HUDEP-2 (cell line): ENCODE data around the gene ATP2C1.

ENCODE experiments used
- DNase-seq, 76 experiments: peaks; one replicate each; lab custom pipeline; 2025; ENCODE audit not compliant: unreplicated experiment in 76 of 76; lab: John Stamatoyannopoulos, UW

The ATP2C1 gene

GRCh38 chr3:130933801-130934345 is 40.0 kb downstream of the ATP2C1 start:
- DNase-seq = no peak

- no peak for DNase-seq
Observed at GRCh38 chr3:130934442-130935089, 40.7 kb downstream of the ATP2C1 start.

DNA sequence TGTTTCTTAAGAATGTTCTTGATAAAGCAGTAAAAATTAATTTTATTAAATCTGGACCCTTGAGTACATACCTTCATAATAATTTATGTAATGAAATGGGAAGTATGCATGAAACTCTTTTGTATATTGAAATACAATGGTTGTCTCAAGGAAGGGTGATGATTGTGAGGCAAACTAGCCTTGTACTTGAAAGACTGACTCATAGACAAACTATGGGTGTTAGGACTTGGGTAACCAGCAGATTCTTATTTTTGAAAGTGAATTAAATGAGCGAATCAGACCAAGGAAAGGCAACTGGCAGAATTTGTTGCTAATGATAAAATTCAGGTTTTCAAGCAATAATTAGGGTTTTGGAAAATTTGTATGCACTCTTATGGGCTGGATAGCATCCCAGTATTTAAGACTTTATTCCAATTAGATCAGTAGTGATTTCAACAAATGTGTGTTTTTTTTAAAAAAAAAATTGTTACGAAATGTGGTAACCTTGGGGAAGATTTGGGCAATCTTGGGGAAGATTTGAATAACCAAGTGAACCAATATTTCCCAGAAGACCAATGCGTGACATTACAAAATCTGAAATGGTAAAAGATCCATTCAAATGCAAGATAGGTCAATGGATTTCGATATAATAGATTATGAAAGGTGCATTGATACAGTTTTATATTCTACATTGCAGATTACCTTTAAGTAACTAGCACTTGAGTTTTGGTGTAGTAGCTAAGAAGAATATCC is 42.0 kb downstream of the ATP2C1 start:
- DNase-seq = no peak

DNA sequence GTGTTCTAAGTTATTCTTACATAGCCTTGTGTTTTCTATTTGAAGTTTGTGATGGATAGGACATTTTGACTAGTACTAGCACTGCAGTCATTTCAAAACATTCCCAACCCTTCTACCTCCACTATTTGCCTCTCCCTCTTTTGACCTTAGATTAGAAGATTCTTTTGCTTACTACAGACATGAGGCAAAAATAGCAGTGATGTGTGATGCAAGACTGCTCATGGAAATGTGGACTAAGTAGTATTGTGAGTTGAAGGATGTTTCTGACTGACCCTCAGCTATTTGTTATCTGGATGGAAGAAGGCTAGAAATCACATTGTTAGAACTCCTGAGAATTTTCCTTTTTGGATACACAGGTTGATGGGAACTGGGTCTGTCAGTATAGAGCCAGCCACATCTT is 45.9 kb downstream of the ATP2C1 start:
- DNase-seq = no peak

GRCh38 chr3:130941793-130942192 is 47.9 kb downstream of the ATP2C1 start:
- DNase-seq = no peak

DNA sequence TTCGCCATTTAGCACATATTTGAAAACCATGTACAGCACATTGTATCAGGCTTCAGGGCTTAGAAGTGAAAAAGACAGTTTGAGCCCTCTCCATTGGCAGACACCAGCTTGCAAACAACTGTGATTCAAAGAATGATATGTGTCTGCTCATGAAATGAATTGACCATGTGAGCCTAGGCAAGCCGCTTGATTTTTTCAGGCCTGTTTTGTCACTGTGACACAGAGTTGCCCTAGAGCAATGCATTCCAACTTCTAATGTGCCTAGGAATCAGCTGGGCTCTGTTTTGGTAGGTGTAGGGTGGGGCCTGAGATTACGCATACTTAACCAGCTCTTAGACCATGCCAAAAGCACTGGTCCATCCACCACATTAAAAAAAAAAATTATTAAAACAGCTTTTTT is 53.0 kb downstream of the ATP2C1 start:
- no peak for DNase-seq

GRCh38 chr3:130948001-130948773 is 54.3 kb downstream of the ATP2C1 start:
- no peak for DNase-seq

- no peak for DNase-seq
Observed at GRCh38 chr3:130948929-130949328, 55.0 kb downstream of the ATP2C1 start.

GRCh38 chr3:130950124-130950523 is 56.2 kb downstream of the ATP2C1 start:
- no peak for DNase-seq

DNA sequence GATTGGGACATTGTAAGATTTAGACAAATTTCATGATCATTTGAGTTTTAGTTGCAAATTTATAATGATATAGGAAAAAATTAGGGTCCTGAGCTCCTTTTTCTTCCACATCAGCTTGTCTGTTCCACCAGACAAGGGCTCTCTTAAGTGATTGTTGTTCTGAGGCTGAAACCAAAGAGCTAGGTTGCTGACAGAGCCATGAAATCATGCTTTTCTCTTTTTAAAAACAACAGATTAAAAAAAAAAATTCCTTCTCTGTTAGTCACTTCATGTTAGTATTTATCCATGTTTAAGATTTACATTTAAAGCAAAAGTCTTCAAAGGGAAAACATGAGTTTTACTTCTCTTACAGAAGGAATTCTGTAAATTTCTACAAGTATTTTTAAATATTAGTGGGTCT is 56.8 kb downstream of the ATP2C1 start:
- DNase-seq = no peak

GRCh38 chr3:130955481-130955880 is 61.6 kb downstream of the ATP2C1 start:
- DNase-seq = no peak

DNA sequence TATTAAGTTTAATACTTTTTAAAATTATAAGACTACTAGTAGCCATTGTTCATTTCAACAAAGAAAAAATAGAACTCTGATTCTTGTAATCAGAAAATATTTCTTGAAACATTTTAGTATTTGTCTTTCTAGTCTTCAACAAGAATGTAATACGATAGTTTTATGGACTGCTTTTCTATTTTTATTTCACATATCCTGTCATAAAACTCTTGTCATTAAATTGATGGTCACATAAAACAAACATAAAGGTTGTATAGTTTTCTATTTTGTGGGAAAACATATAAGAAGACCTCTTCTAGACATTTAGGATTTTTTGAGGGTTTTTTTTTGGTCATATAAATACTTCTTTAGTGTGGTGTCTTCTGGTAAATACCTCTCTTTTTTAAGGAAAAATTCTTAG is 62.4 kb downstream of the ATP2C1 start:
- no peak for DNase-seq

DNA sequence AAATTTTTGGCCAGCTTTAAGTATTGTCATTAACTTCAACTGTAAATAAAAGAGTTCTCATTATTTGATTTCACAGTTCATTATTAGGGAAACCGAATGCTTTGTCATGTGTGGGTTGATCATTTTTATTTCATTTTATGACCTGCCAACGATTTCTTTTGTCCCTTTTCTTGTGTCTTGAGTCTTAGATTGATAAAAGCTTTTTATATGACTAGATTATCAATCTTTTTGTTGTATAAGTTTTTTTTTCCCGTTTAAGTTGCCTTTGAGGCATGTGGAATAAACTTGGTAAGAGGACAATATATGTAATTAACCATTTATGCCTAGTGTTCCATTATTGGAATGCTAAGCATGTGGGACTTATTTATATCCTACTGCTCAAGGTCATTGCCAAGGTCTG is 62.8 kb downstream of the ATP2C1 start:
- DNase-seq = no peak

- DNase-seq = no peak
Observed at GRCh38 chr3:130960139-130960795, 66.4 kb downstream of the ATP2C1 start.

GRCh38 chr3:130961458-130961857 is 67.6 kb downstream of the ATP2C1 start:
- DNase-seq = no peak

- DNase-seq = no peak
Observed at GRCh38 chr3:130963444-130963843, 69.6 kb downstream of the ATP2C1 start.

DNA sequence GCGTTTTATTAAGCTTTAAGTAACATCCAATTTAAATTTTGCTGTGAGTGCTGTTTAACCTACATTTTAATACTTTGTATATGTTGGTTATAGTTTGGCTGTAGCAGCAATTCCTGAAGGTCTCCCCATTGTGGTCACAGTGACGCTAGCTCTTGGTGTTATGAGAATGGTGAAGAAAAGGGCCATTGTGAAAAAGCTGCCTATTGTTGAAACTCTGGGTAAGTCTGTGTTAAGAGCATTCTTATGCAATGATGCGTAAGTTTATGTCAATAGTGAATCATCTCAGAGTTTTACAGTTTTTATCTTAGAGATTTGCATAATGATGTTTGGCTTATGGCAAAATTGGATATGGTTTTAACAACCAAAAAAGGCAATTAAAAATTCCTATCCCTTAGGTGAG is 70.0 kb downstream of the ATP2C1 start:
- DNase-seq = no peak

GRCh38 chr3:130967281-130967680 is 73.4 kb downstream of the ATP2C1 start:
- DNase-seq = no peak

DNA sequence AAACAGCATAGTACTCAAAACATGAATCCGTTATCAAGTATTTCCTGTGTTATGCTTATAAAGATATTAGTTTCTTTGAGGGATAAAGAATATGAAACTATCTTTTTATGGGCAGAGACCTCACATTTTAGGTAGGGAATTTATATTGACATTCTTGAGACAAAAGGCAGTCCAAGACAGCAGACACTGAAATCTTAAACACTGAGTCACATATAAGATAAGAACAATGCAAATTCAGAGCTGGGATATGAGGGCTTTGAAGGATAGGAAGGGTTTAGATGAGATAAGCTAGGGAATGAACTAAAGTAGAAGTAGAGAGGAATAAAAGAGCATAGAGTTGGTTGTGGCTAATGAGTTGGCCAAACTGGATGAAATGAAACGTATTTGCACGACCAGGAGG is 74.3 kb downstream of the ATP2C1 start:
- DNase-seq = no peak

- DNase-seq = no peak
Observed at GRCh38 chr3:130969621-130970020, 75.7 kb downstream of the ATP2C1 start.

- no peak for DNase-seq
Observed at GRCh38 chr3:130971208-130971607, 77.3 kb downstream of the ATP2C1 start.
